Esophagus (tissue), 2 donors: ENCODE results near the gene NFASC. TPM values are rescaled to one million over a fixed set of nuclear protein-coding genes. Genes with fewer than 3 reads are reported as not detected.

ENCODE experiments used
- H3K27ac ChIP-seq, 2 donors: one replicate each; pipeline ENCODE4 v1.5.1; 2013; ENCODE audit warnings: low read depth in 2 of 2, mild to moderate bottlenecking in 2 of 2, inconsistent platforms in 1 of 2, low read length in 1 of 2, moderate library complexity in 1 of 2
- H3K27me3 ChIP-seq, 2 donors: one replicate each; pipeline ENCODE4 v1.6.1; 2013; ENCODE audit warnings: low read length in 2 of 2, control low read depth in 1 of 2, mild to moderate bottlenecking in 1 of 2; ENCODE audit not compliant: insufficient read depth in 2 of 2, control insufficient read depth in 1 of 2
- H3K36me3 ChIP-seq, 2 donors: one replicate each; pipeline ENCODE4 v1.6.1; 2013; ENCODE audit warnings: low read length in 1 of 2; ENCODE audit not compliant: control insufficient read depth in 2 of 2, insufficient read depth in 2 of 2
- H3K4me1 ChIP-seq, 2 donors: one replicate each; pipeline ENCODE4 v1.6.1; 2013; ENCODE audit warnings: low read length in 1 of 2; ENCODE audit not compliant: control insufficient read depth in 2 of 2, insufficient read depth in 2 of 2
- H3K4me3 ChIP-seq, 2 donors: one replicate each; pipeline ENCODE4 v1.5.1; 2013; ENCODE audit warnings: low read length in 2 of 2, mild to moderate bottlenecking in 2 of 2, low read depth in 1 of 2, moderate library complexity in 1 of 2
- H3K9me3 ChIP-seq, 2 donors: one replicate each; pipeline ENCODE4 v1.6.1; 2013; ENCODE audit warnings: mild to moderate bottlenecking in 2 of 2, low read depth in 1 of 2, low read length in 1 of 2, moderate library complexity in 1 of 2; ENCODE audit not compliant: control insufficient read depth in 2 of 2, insufficient read depth in 1 of 2
- WGBS, 2 donors: extraction: QIAGEN DNeasy Blood & Tissue Kit; methylation state at CpG; one replicate each; pipeline ENCODE4 v1.1.7; 2013; 5-methylcytosine and 5-hydroxymethylcytosine counted together
- polyA plus RNA-seq, 2 donors: library from polyadenylated mRNA; stranded (reverse); fragments of 200-250 nt; gene quantifications; one replicate each; pipeline ENCODE4 v1.2.3, GENCODE V29; 2013
- donor health status: healthy with polysubstance abuse.
- donor health status: Bipolar disorder and iron deficiency.

NFASC gene
- polyA plus RNA-seq, 2 donors = 6.0 to 10.6 TPM

- Histone ChIP-seq H3K27ac (no peak overlapping the region), H3K36me3 (no peaks in the 10 kb centered on the region), H3K4me3 (no peak overlapping the region), H3K4me1 (no peaks in the 10 kb centered on the region), H3K27me3 (no peaks in the 10 kb centered on the region), H3K9me3 (no peaks in the 10 kb centered on the region)
- 42 to 53% methylated on average over 4 of the region's 4 CpGs for WGBS, 2 donors
Measured at GRCh38 chr1:204834752-204835151, 35.9 kb upstream of the NFASC start.

- 76 to 77% methylated on average over 3 of the region's 3 CpGs for WGBS, 2 donors
Measured at GRCh38 chr1:204835737-204836136, 34.9 kb upstream of the NFASC start.

DNA sequence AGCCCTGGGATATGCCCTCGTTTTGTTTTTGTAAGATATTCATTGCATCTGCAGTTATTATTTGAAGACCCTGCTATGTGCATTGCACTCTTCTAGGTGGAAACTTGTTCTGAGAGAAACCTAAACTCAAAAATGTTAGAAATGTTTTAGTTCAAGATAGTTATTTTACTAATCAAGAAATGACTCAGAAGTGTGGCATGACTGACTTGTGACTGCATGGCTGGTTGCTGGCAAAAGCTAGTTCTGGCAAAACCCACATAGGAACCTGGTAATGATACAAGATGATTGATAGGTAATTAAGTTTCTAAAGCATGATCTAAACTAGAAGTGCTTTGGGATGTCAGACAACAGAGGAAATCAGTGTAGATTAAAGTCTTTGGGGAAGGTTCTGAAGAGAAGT, 33.8 kb upstream of the NFASC start:
- Histone ChIP-seq H3K4me1 (no peaks in the 10 kb centered on the region), H3K9me3 (no peaks in the 10 kb centered on the region), H3K36me3 (no peaks in the 10 kb centered on the region), H3K4me3 (no peak overlapping the region), H3K27ac (no peak overlapping the region), H3K27me3 (no peaks in the 10 kb centered on the region)
- 54 to 67% methylated on average over 1 of the region's 1 CpG for WGBS, 2 donors

More at GRCh38 chr1:204835737-204836136, 34.9 kb upstream of the NFASC start:
- H3K4me1 ChIP-seq = no peaks in the 10 kb centered on the region
- no peak overlapping the region for H3K27ac ChIP-seq
- no peak overlapping the region for H3K4me3 ChIP-seq
- no peaks in the 10 kb centered on the region for H3K9me3 ChIP-seq
- no peaks in the 10 kb centered on the region for H3K36me3 ChIP-seq
- no peaks in the 10 kb centered on the region for H3K27me3 ChIP-seq

DNA sequence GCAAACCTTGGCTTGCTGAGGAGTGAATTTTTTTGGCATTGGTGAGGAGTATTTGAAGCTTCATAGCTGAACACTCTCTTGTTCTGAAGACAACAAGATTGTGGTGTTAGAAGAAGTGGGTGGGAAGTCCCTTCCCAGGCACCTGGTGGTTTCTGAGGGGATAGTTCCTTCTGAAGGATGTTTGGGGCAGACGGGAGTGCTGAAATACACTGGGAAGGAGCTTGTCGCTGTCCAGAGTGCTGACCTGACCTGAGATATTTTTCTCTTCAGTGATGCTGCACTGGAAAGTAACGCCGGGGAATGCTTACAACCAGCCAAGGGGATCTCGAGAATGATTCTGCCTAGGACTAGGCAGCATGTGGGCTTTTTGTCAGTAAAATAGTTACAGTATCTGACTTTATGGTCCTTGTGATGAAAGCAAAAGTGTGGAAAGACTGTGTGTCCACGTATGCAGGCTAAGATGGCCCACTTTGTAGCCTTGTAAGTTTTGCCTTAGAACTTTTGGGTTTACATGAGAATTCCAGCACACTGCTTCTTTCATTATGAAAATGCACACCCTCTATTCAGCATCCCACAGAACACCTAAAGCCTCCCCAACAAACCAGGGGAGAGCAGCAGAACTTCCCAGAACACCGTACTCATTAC, 33.1 kb upstream of the NFASC start:
- H3K27ac ChIP-seq = no peak overlapping the region
- WGBS, 2 donors = 31 to 34% methylated on average over 7 of the region's 7 CpGs

DNA sequence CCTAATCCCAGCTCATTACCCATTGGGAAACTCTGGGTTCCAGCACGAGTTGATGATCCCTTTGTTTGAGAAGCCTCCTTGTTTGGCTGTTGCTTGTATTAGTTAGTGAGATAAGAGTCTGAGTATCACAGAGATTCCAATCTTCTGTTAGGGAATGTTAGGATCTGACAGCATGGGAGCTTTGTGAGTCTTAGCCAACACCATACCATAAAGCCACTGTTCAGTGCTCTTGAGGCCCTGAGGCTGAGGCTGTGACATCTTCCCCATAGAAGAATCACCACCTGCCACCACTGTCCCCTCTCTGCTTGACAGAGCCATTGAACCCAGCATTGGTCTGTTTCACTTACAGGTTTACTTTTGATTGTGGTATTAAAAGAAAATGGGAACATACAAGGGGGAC, 29.3 kb upstream of the NFASC start:
- Histone ChIP-seq H3K4me1 (no peaks in the 10 kb centered on the region), H3K36me3 (no peaks in the 10 kb centered on the region), H3K27me3 (no peaks in the 10 kb centered on the region), H3K27ac (no peak overlapping the region), H3K9me3 (no peaks in the 10 kb centered on the region), H3K4me3 (no peak overlapping the region)
- WGBS, 2 donors = 29 to 30% methylated on average over 1 of the region's 1 CpG

More for the DNA sequence above, 33.1 kb upstream of the NFASC start:
- H3K9me3 ChIP-seq = no peaks in the 10 kb centered on the region
- H3K4me3 ChIP-seq = no peak overlapping the region
- H3K4me1 ChIP-seq = no peaks in the 10 kb centered on the region
- no peaks in the 10 kb centered on the region for H3K27me3 ChIP-seq
- no peaks in the 10 kb centered on the region for H3K36me3 ChIP-seq

DNA sequence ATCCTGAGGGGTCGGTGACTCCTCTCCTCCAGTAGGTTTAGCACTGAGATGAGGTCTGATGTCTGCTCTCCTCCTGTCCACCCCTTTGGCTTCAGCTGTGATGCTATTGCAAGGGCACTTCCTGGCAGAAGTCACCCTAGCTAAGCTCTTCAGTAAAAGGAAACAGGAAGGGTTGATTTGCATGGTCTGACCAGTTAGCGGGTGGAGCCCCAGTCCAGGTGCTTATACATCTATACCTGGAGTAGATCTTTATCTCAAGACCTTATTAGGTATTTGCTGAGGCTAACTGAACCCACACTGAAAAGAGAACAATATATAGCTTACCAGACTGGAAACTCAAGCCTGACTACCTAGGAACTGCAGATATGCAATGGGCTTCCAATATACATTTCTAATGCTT, 28.9 kb upstream of the NFASC start:
- Histone ChIP-seq H3K4me3 (no peak overlapping the region), H3K27me3 (no peaks in the 10 kb centered on the region), H3K36me3 (no peaks in the 10 kb centered on the region), H3K9me3 (no peaks in the 10 kb centered on the region), H3K4me1 (no peaks in the 10 kb centered on the region), H3K27ac (no peak overlapping the region)
- WGBS, 2 donors = 76 to 87% methylated on average over 2 of the region's 2 CpGs

DNA sequence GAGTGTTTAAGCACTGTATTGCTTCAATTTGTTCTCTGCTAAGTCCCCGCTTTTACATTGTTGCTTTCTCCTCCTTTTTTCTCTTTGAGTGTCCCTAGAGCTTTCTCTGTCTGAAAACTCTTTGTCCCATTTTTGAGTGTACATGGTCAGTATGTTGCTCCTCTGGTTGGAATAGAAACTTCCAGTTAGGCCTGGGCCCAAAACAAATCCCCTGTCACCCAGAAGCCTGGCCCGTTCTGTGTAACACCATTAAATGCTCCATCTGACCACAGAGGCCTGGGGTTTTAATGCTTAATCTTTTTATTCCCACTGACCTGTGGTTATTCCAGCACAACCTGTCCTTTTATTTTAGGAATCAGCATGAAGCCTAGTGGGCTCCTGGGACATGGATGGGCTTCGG, 28.3 kb upstream of the NFASC start:
- 85 to 90% methylated on average over 3 of the region's 3 CpGs for WGBS, 2 donors

DNA sequence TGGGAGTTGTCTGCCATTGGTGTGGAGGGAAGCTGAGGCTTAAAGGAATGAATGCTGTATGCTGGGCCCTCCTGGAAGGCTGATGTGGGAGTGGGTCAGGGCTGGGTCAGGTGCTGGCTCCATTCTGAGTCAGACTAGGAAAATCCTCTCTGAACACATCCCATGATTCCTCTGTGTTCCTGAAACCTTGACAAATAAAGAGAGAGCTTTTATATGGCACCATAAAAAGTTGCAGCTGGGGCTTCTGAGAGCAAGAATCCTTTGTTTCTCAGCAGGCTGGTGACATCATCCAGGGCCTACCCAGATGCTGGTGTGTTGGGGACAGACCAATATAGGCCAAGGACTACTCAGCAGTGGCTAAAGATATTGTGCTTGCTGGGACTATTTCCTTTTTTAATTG, 27.8 kb upstream of the NFASC start:
- Histone ChIP-seq H3K27me3 (no peaks in the 10 kb centered on the region), H3K4me3 (no peak overlapping the region), H3K4me1 (no peaks in the 10 kb centered on the region), H3K36me3 (no peaks in the 10 kb centered on the region), H3K9me3 (no peaks in the 10 kb centered on the region), H3K27ac (no peak overlapping the region)

More for the DNA sequence above, 28.3 kb upstream of the NFASC start:
- H3K4me1 ChIP-seq = no peaks in the 10 kb centered on the region
- H3K9me3 ChIP-seq = no peaks in the 10 kb centered on the region
- no peaks in the 10 kb centered on the region for H3K27me3 ChIP-seq
- H3K36me3 ChIP-seq = no peaks in the 10 kb centered on the region
- H3K4me3 ChIP-seq = no peak overlapping the region
- no peak overlapping the region for H3K27ac ChIP-seq

DNA sequence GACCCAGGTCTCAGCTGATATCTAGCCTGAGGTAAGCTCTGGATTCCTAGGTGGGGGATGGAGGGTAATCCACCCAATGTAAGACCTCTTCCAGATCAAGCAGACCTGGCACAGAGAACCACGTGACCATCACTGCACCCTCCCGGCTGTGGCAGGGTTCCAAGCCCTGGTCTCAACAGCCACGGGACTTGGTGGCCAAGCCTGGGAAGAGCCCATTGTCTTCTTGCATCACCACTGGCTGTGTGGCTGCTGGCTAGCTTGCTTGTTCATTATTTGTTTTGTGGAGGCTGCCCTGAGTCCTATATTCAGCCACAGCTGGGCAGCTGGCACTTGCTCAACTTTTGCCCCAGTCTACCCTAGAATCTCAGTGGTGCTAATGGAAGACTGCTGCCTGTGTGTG, 24.1 kb upstream of the NFASC start:
- H3K36me3 ChIP-seq = no peaks in the 10 kb centered on the region
- no peaks in the 10 kb centered on the region for H3K9me3 ChIP-seq
- no peak overlapping the region for H3K4me3 ChIP-seq
- no peak overlapping the region for H3K27ac ChIP-seq
- H3K4me1 ChIP-seq = peaks cover 0 to 2% of the 10 kb centered on the region in 2 donors
- H3K27me3 ChIP-seq = no peaks in the 10 kb centered on the region
- 71 to 78% methylated on average over 3 of the region's 3 CpGs for WGBS, 2 donors

DNA sequence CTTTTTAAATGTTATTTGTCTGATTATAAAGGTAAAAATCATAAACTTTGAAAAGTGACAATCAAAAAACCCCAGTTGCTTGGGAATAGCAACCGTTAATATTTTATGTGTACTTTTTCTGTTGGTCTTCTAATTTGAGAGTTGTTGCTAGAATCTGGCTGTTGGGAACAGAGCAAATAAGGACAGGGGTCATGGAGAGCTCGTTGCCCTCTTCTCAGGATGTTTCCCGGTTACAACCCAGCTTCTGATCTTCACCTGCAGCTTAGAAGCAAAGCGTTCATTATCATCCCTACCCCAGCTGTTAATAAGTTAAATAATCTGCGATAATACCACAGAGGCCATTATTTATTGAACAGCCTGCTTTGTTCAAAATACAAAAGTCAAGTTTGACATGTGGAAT, 22.1 kb upstream of the NFASC start:
- no peaks in the 10 kb centered on the region for H3K36me3 ChIP-seq
- no peak overlapping the region for H3K4me3 ChIP-seq
- 62% methylated on average over 5 of the region's 5 CpGs for WGBS, 2 donors
- H3K27ac ChIP-seq = no peak overlapping the region
- H3K4me1 ChIP-seq = peaks cover 0 to 2% of the 10 kb centered on the region in 2 donors
- H3K9me3 ChIP-seq = no peaks in the 10 kb centered on the region
- no peaks in the 10 kb centered on the region for H3K27me3 ChIP-seq
